HepG2 (cell line): ENCODE measurements around the gene TTK.

Source experiments
- CTCF ChIP-seq: sonication (generic); formaldehyde crosslinking; IDR thresholded peaks from 2 replicates; pipeline ENCODE4 v1.5.0; 2020; ENCODE audit warnings: mild to moderate bottlenecking, missing genetic modification reagents, moderate library complexity
- MAFK ChIP-seq, 2 experiments: IDR thresholded peaks in 1 of 2; conservative IDR thresholded peaks in 1 of 2; 2 replicates each; pipeline ENCODE4 v1.6.1; 2011; ENCODE audit warnings: improper control_type of control experiment in 2 of 2, low read length in 2 of 2
- MED8 ChIP-seq: sonication (generic); formaldehyde crosslinking; IDR thresholded peaks from 2 replicates; pipeline ENCODE4 v1.8.1; 2023; ENCODE audit warnings: mild to moderate bottlenecking, missing genetic modification reagents; ENCODE audit not compliant: insufficient replicate concordance
- NR3C1 ChIP-seq: sonication (generic); formaldehyde crosslinking; IDR thresholded peaks from 2 replicates; pipeline ENCODE4 v1.4.0; 2020; ENCODE audit warnings: missing genetic modification reagents
- ZBTB20 ChIP-seq: sonication (generic); formaldehyde crosslinking; IDR thresholded peaks from 2 replicates; pipeline ENCODE4 v1.8.1; 2023; ENCODE audit warnings: missing genetic modification reagents, low read depth, mild to moderate bottlenecking, borderline replicate concordance
- ZBTB7A ChIP-seq: sonication (generic); formaldehyde crosslinking; IDR thresholded peaks from 2 replicates; pipeline ENCODE4 v1.8.0; 2022; ENCODE audit warnings: mild to moderate bottlenecking, missing genetic modification reagents

- TF ChIP-seq NR3C1 (CRISPR knock-in tag), result no peak
- TF ChIP-seq MAFK (conservative IDR thresholded peaks at IDR 0.05 in 1 of 2, IDR thresholded peaks at IDR 0.05 in 1 of 2; ENCODE audit: low read length in 2 of 2), result no peak
- no peak for TF ChIP-seq ZBTB20 (CRISPR knock-in tag)
- TF ChIP-seq MED8 (CRISPR knock-in tag), result no peak
- no peak for TF ChIP-seq ZBTB7A (CRISPR knock-in tag)
- TF ChIP-seq CTCF (CRISPR knock-in tag), result no peak
Observed at GRCh38 chr6:79989641-79990040, 14.8 kb upstream of the TTK start.
